ENCODE data around the gene NME8.

DNA sequence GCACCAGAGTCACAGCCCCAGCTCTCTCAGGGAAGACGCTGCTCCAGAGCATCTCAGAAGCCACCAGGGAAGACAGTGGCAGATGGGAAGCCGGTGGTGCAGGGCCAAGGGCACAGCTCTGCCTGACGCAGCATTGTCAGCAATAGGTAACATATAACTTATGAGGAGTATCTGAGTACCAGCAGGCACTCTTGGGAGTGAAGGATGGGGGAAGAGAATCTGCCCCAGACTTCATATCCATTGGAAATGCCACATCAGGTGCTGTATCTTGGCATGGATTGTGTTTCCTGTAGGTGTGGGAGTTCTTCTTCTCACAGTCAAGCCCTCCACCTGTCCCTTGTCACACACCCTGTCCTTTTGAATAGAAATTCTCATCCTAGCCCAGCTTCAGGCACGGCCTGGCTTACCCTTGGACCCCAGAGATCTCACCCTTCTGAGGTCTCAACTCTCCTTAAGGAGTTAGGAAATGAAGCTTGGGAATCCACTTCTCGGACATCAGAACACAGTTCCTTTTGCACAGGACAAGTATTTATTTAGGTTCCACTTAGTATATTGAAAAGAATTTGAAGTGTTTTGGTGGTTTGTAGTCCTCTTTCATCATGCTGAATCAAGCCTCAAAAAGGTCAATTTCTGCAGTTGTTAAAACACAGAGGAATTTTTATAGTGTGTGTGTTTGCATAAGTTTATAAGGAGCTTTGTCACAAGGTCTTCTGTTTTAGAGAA, 82.0 kb downstream of the NME8 start:
- TF ChIP-seq, protein P1, sequence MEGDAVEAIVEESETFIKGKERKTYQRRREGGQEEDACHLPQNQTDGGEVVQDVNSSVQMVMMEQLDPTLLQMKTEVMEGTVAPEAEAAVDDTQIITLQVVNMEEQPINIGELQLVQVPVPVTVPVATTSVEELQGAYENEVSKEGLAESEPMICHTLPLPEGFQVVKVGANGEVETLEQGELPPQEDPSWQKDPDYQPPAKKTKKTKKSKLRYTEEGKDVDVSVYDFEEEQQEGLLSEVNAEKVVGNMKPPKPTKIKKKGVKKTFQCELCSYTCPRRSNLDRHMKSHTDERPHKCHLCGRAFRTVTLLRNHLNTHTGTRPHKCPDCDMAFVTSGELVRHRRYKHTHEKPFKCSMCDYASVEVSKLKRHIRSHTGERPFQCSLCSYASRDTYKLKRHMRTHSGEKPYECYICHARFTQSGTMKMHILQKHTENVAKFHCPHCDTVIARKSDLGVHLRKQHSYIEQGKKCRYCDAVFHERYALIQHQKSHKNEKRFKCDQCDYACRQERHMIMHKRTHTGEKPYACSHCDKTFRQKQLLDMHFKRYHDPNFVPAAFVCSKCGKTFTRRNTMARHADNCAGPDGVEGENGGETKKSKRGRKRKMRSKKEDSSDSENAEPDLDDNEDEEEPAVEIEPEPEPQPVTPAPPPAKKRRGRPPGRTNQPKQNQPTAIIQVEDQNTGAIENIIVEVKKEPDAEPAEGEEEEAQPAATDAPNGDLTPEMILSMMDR (IDR thresholded peaks at IDR 0.05), result no peak
- TF ChIP-seq EZH2 (IDR thresholded peaks at IDR 0.05; ENCODE audit: borderline replicate concordance, insufficient read depth, low read depth, low read length, poor library complexity, severe bottlenecking), result no peak
